Osteoblast (primary cell): Measurements from ENCODE around the gene FKTN. TPM values are rescaled to one million over a fixed set of nuclear protein-coding genes. Genes with fewer than 3 reads are reported as not detected.
"Not testable (repeated sequence)": the region's sequence is repeated elsewhere in the genome, so short reads cannot be mapped to it uniquely, and the experiment has no call there.

ENCODE experiments used
- DNase-seq: peaks from one replicate; pipeline ENCODE4 v3.0.0; 2011; ENCODE audit warnings: low spot score, mixed read lengths; ENCODE audit not compliant: insufficient read length; ENCODE audit errors: missing footprints
- H2AFZ ChIP-seq: 2 replicates; pipeline ENCODE4 v1.6.0; 2011; ENCODE audit warnings: mild to moderate bottlenecking, low read length
- H3K27ac ChIP-seq: 2 replicates; pipeline ENCODE4 v1.5.1; 2011; ENCODE audit warnings: mild to moderate bottlenecking, low read depth, low read length, moderate library complexity
- H3K27me3 ChIP-seq: 2 replicates; pipeline ENCODE4 v1.6.0; 2012; ENCODE audit warnings: mild to moderate bottlenecking, control low read depth, inconsistent platforms, low read length, moderate library complexity; ENCODE audit not compliant: insufficient read depth
- H3K36me3 ChIP-seq: 2 replicates; pipeline ENCODE4 v1.5.1; 2011; ENCODE audit warnings: mild to moderate bottlenecking, low read length, control low read depth, moderate library complexity; ENCODE audit not compliant: insufficient read depth
- H3K4me1 ChIP-seq: 2 replicates; pipeline ENCODE4 v1.5.1; 2011; ENCODE audit warnings: mild to moderate bottlenecking, low read length, control low read depth, moderate library complexity; ENCODE audit not compliant: insufficient read depth
- H3K4me2 ChIP-seq: 2 replicates; pipeline ENCODE4 v1.6.0; 2011; ENCODE audit warnings: mild to moderate bottlenecking, low read length; ENCODE audit not compliant: insufficient read depth
- H3K4me3 ChIP-seq: fragments of 200-600 bp; sonication (generic); 3 replicates; pipeline ENCODE4 v1.5.1; 2012; ENCODE audit warnings: mild to moderate bottlenecking, low read length, inconsistent platforms; ENCODE audit not compliant: insufficient read depth
- H3K79me2 ChIP-seq: 2 replicates; pipeline ENCODE4 v1.6.0; 2012; ENCODE audit warnings: mild to moderate bottlenecking, low read length, control low read depth, inconsistent platforms; ENCODE audit not compliant: insufficient read depth
- H3K9me3 ChIP-seq: 2 replicates; pipeline ENCODE4 v1.5.1; 2011; ENCODE audit warnings: low read depth, low read length, control low read depth
- H4K20me1 ChIP-seq: 2 replicates; pipeline ENCODE4 v1.6.0; 2012; ENCODE audit warnings: mild to moderate bottlenecking, low read length, control low read depth; ENCODE audit not compliant: insufficient read depth
- total RNA-seq: library from RNA; depleted of rRNA; stranded (reverse); fragments of >200 nt; gene quantifications from 2 replicates; pipeline ENCODE4 v1.2.3, GENCODE V29; 2012
- TF ChIP-seq, protein P1 (sequence below): IDR thresholded peaks from 2 replicates; pipeline ENCODE4 v1.5.1; 2011; ENCODE audit warnings: mild to moderate bottlenecking, low read depth, low read length, moderate library complexity; ENCODE audit errors: extremely low read depth

Gene FKTN
- total RNA-seq, 1 donor: 21.0 TPM

DNA sequence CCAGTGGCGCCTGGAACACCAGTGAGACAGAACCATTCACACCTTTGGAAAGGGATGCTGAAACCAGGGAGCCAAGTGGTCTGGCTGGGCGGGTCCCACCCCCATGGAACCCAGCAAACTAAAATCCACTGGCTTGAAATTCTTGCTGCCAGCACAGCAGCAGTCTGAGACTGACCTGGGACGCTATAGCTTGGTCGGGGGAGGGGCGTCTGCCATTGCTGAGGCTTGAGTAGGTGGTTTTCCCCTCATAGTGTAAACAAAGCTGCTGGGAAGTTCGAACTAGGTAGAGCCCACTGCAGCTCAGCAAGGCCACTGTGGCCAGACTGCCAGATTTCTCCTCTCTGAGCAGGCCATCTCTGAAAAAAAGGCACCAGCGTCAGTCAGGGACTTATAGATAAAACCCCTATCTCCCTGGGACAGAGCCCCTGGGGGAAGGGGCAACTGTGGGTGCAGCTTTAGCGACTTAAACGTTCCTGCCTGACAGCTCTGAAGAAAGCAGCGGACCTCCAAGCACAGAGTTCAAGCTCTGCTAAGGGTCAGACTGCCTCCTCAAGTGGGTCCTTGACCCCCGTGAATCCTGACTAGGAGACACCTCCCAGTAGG is 42.0 kb upstream of the FKTN start:
- Histone ChIP-seq H3K79me2 (no peaks in the 10 kb centered on the region), H4K20me1 (no peaks in the 10 kb centered on the region), H3K36me3 (peaks cover 10% of the 10 kb centered on the region), H2AFZ (no peak overlapping the region), H3K9me3 (no peaks in the 10 kb centered on the region), H3K4me1 (no peaks in the 10 kb centered on the region), H3K27me3 (no peaks in the 10 kb centered on the region), H3K4me2 (no peak overlapping the region), H3K4me3 (no peak overlapping the region), H3K27ac (no peak overlapping the region)
- DNase-seq: no peak
- TF ChIP-seq, protein P1, sequence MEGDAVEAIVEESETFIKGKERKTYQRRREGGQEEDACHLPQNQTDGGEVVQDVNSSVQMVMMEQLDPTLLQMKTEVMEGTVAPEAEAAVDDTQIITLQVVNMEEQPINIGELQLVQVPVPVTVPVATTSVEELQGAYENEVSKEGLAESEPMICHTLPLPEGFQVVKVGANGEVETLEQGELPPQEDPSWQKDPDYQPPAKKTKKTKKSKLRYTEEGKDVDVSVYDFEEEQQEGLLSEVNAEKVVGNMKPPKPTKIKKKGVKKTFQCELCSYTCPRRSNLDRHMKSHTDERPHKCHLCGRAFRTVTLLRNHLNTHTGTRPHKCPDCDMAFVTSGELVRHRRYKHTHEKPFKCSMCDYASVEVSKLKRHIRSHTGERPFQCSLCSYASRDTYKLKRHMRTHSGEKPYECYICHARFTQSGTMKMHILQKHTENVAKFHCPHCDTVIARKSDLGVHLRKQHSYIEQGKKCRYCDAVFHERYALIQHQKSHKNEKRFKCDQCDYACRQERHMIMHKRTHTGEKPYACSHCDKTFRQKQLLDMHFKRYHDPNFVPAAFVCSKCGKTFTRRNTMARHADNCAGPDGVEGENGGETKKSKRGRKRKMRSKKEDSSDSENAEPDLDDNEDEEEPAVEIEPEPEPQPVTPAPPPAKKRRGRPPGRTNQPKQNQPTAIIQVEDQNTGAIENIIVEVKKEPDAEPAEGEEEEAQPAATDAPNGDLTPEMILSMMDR: no peak

GRCh38 chr9:105519710-105520369 is 38.1 kb upstream of the FKTN start:
- H3K36me3 ChIP-seq, H3K4me2 ChIP-seq, H3K27ac ChIP-seq, H4K20me1 ChIP-seq, H3K9me3 ChIP-seq, H3K79me2 ChIP-seq, H3K27me3 ChIP-seq, H2AFZ ChIP-seq, DNase-seq, H3K4me1 ChIP-seq: not testable (repeated sequence)
- H3K4me3 ChIP-seq: peak overlapping the region; percentile 52

- not testable (repeated sequence) for H3K79me2 ChIP-seq, H3K4me1 ChIP-seq, DNase-seq, H2AFZ ChIP-seq, H3K36me3 ChIP-seq, H3K27ac ChIP-seq, H3K4me3 ChIP-seq, H3K4me2 ChIP-seq, H3K9me3 ChIP-seq, H3K27me3 ChIP-seq, H4K20me1 ChIP-seq
Observed at GRCh38 chr9:105520992-105521391, 36.9 kb upstream of the FKTN start.

DNA sequence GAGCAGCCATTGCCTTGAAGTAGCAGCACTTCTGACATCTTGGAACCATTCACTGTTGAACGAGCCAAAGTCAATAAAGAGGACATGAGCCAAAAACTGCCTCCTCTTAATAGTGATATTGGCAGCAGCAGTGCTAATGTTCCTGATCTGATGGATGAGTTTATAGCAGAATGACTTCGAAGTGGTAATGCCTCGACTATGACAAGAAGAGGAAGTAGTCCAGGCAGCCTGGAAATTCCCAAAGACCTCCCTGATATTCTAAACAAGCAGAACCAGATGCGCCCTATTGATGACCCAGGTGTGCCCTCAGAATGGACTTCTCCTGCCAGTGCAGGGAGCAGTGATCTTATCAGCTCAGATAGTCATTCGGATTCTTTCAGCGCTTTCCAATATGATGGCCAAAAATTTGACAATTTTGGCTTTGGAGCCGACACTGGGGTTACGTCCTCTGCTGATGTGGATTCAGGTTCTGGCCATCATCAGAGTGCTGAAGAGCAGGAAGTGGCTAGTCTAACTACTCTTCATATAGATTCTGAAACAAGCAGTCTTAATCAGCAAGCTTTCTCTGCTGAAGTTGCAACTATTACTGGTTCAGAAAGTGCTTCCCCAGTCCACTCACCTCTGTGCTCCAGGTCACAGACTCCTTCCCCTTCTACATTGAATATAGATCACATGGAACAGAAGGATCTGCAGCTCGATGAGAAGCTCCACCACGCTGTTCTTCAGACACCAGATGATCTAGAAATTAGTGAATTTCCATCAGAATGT is 35.1 kb upstream of the FKTN start:
- not testable (repeated sequence) for H3K27me3 ChIP-seq, DNase-seq, H3K4me1 ChIP-seq

GRCh38 chr9:105531530-105531929 is 26.4 kb upstream of the FKTN start:
- Histone ChIP-seq H3K27ac (no peak overlapping the region), H2AFZ (no peak overlapping the region), H3K4me1 (no peaks in the 10 kb centered on the region), H3K79me2 (no peaks in the 10 kb centered on the region), H3K36me3 (peaks cover 7% of the 10 kb centered on the region), H3K27me3 (no peaks in the 10 kb centered on the region), H4K20me1 (no peaks in the 10 kb centered on the region), H3K9me3 (no peaks in the 10 kb centered on the region), H3K4me3 (no peak overlapping the region), H3K4me2 (no peak overlapping the region)
- TF ChIP-seq, protein P1: no peak
- DNase-seq: no peak

More for the DNA sequence above, 35.1 kb upstream of the FKTN start:
- H3K27ac ChIP-seq, H3K9me3 ChIP-seq, H3K36me3 ChIP-seq, H3K4me2 ChIP-seq, H3K79me2 ChIP-seq, H3K4me3 ChIP-seq, H2AFZ ChIP-seq, H4K20me1 ChIP-seq: not testable (repeated sequence)
